ENCODE data around the gene ZFAND4. TPM values are rescaled to one million over a fixed set of nuclear protein-coding genes. Genes with fewer than 3 reads are reported as not detected.

ZFAND4 gene
- total RNA-seq = 4.4 and 7.4 TPM in 2 replicates

GRCh38 chr10:45672181-45673073, at the start of gene ZFAND4:
TSS of gene ZFAND4 (minus strand) at chr10:45672772. CDS start at chr10:45663725, 9,047 bp downstream.

Other genes starting within 250 kb of the ZFAND4 start
- 32.7 and 39.3 TPM in 2 replicates for gene WASHC2C, start 54.5 kb upstream of the ZFAND4 start, total RNA-seq
- 1.8 and 4.5 TPM in 2 replicates for gene AGAP4, start 174.7 kb upstream of the ZFAND4 start, total RNA-seq

Data from subcutaneous preadipocyte (primary cell).